ENCODE measurements around the gene RABGAP1L. TPM values are rescaled to one million over a fixed set of nuclear protein-coding genes. Genes with fewer than 3 reads are reported as not detected.
"Not testable (repeated sequence)": the region's sequence is repeated elsewhere in the genome, so short reads cannot be mapped to it uniquely, and the experiment has no call there.

Gene RABGAP1L
- total RNA-seq, 2 donors from 2014 or later = 148 to 174 TPM

DNA sequence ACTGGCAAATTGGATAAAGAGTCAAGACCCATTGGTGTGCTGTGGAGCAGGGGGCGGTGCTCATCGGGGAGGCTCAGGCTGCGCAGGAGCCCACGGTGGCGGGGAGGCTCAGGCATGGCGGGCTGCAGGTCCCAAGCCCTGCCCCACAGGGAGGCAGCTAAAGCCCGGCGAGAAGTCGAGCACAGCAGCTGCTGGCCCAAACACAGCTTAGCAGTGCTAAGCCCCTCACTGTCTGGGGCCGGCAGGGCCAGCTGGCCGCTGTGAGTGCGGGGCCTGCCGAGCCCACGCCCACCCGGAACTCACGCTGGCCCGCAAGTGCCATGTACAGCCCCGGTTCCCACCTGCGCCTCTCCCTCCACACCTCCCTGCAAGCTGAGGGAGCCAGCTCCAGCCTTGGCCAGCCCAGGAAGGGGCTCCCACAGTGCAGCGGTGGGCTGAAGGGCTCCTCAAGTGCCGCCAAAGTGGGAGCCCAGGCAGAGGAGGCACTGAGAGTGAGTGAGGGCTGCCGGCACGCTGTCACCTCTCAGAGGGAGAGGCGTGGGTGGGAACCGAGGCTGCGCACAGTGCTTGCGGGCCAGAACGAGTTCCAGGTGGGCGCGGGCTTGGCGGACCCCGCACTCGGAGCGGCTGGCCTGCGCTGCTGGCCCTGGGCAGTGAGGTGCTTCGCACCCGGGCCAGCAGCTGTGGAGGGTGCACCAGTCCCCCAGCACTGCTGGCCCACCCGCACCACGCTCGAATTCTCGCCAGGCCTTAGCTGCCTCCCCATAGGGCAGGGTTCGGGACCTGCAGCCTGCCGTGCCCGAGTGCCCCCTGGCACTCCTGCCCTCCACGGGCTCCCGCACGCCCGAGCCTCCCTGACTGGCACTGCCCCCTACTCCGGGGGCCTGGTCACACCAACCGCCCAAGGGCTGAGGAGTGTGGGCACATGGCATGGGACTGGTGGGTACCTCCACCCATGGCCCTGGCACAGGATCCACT is 551.8 kb downstream of the RABGAP1L start:
- H3K27ac ChIP-seq = no peak overlapping the region
- H3K4me1 ChIP-seq = peaks cover 0 to 6% of the 10 kb centered on the region in 2 donors
- H3K27me3 ChIP-seq = no peaks in the 10 kb centered on the region
- no peak for TF ChIP-seq CTCF (IDR thresholded peaks at IDR 0.05)
- H3K4me3 ChIP-seq = no peak overlapping the region
- H3K9me3 ChIP-seq = no peaks in the 10 kb centered on the region
- DNase-seq (ENCODE audit: low spot score) = no peak
- no peaks in the 10 kb centered on the region for H3K36me3 ChIP-seq

GRCh38 chr1:174711848-174712247 is 552.5 kb downstream of the RABGAP1L start:
- not testable (repeated sequence) for DNase-seq (ENCODE audit: low spot score); H3K36me3 ChIP-seq; H3K9me3 ChIP-seq; H3K27me3 ChIP-seq; H3K4me3 ChIP-seq; H3K4me1 ChIP-seq; H3K27ac ChIP-seq

- no peaks in the 10 kb centered on the region for H3K36me3 ChIP-seq
- TF ChIP-seq CTCF (IDR thresholded peaks at IDR 0.05) = no peak
- no peak overlapping the region for H3K27ac ChIP-seq
- DNase-seq (ENCODE audit: low spot score) = no peak
- no peak overlapping the region for H3K4me3 ChIP-seq
- peaks cover 0 to 6% of the 10 kb centered on the region in 2 donors for H3K4me1 ChIP-seq
- no peaks in the 10 kb centered on the region for H3K9me3 ChIP-seq
- H3K27me3 ChIP-seq = no peaks in the 10 kb centered on the region
Observed at GRCh38 chr1:174712541-174712940, 553.2 kb downstream of the RABGAP1L start.

DNA sequence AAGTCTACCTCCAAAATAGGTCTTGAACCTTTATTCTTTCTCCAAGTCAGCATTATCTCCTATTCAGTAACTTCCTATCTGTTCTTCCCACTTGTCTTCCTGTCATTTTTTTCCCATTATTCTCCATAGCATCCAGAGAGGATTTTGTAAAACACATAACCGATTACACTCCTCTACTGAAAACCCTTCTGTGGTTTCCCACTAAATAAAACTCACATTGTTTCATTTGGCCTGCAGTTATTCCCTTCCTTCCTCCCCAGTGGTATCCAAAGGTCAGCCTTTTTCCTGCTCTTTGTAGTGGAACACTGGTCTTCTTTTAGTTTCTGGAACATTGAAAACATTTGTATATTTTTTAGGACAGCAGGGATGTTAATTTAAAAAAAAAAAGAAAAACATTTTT is 554.5 kb downstream of the RABGAP1L start:
- TF ChIP-seq CTCF (IDR thresholded peaks at IDR 0.05) = no peak
- no peak overlapping the region for H3K27ac ChIP-seq
- no peaks in the 10 kb centered on the region for H3K36me3 ChIP-seq
- DNase-seq (ENCODE audit: low spot score) = no peak
- H3K4me1 ChIP-seq = peaks cover 0 to 6% of the 10 kb centered on the region in 2 donors
- H3K4me3 ChIP-seq = no peak overlapping the region
- H3K27me3 ChIP-seq = no peaks in the 10 kb centered on the region
- no peaks in the 10 kb centered on the region for H3K9me3 ChIP-seq

- H3K36me3 ChIP-seq = no peaks in the 10 kb centered on the region
- no peaks in the 10 kb centered on the region for H3K9me3 ChIP-seq
- no peak for TF ChIP-seq CTCF (IDR thresholded peaks at IDR 0.05)
Observed at GRCh38 chr1:174719194-174719593, 559.9 kb downstream of the RABGAP1L start.

GRCh38 chr1:174720618-174721017 is 561.3 kb downstream of the RABGAP1L start:
- no peak for TF ChIP-seq CTCF (IDR thresholded peaks at IDR 0.05)
- Histone ChIP-seq H3K9me3 (no peaks in the 10 kb centered on the region), H3K4me3 (no peak overlapping the region), H3K4me1 (no peaks in the 10 kb centered on the region), H3K36me3 (no peaks in the 10 kb centered on the region), H3K27ac (no peak overlapping the region), H3K27me3 (no peaks in the 10 kb centered on the region)
- DNase-seq (ENCODE audit: low spot score) = no peak

More at GRCh38 chr1:174719194-174719593, 559.9 kb downstream of the RABGAP1L start:
- H3K27ac ChIP-seq = no peak overlapping the region
- H3K4me3 ChIP-seq = no peak overlapping the region
- H3K27me3 ChIP-seq = no peaks in the 10 kb centered on the region
- H3K4me1 ChIP-seq = no peaks in the 10 kb centered on the region
- no peak for DNase-seq (ENCODE audit: low spot score)
